Measurements from ENCODE around the gene ZBED3. TPM values are rescaled to one million over a fixed set of nuclear protein-coding genes. Genes with fewer than 3 reads are reported as not detected.

ZBED3 gene
- total RNA-seq, 1 experiment from 2014 or later = 7.8 TPM

GRCh38 chr5:77066823-77067442, 20.2 kb downstream of the ZBED3 start:
- H3T11ph ChIP-seq (ENCODE audit: low read length) = no peak overlapping the region
- Mint-ChIP-seq H3K36me3 (ENCODE audit: insufficient read depth in 1 of 3, low read depth in 3 of 3) (peaks cover 1 to 15% (median 9%) of the 10 kb centered on the region in 3 experiments; a peak in 5 of 7 replicates), H3K9me3 (no peaks in the 10 kb centered on the region), H3K4me1 (peaks cover 9 to 16% of the 10 kb centered on the region in 2 experiments), H3K27me3 (ENCODE audit: low read depth) (no peaks in the 10 kb centered on the region), H3K27ac (no peak overlapping the region), H3K4me3 (no peak overlapping the region)
- no peak overlapping the region for H3K27ac ChIP-seq (ENCODE audit: insufficient read length, low read depth, low read length)
- no peak overlapping the region for H2BK12ac ChIP-seq (ENCODE audit: insufficient read length, low read depth, low read length)
- no peak overlapping the region for H3K4ac ChIP-seq (ENCODE audit: low read depth, low read length)
- H4K20me1 ChIP-seq (ENCODE audit: control insufficient read depth, insufficient read depth, insufficient read length) = no peaks in the 10 kb centered on the region
- H3K23ac ChIP-seq (ENCODE audit: insufficient read length, low read depth, low read length) = no peak overlapping the region
- no peak for DNase-seq
- H3K27me3 ChIP-seq (ENCODE audit: insufficient read depth, low read length) = no peaks in the 10 kb centered on the region
- no CpG with 5 or more reads among the region's 1 CpG for WGBS (ENCODE audit: extremely low coverage, insufficient read length, low lambda C conversion rate)
- no peaks in the 10 kb centered on the region for H3K79me2 ChIP-seq (ENCODE audit: insufficient read depth, low read length)
- no peaks in the 10 kb centered on the region for H3K79me1 ChIP-seq (ENCODE audit: insufficient read depth, low read depth, low read length, poor library complexity, severe bottlenecking)
- no peak overlapping the region for H3K4me2 ChIP-seq (ENCODE audit: insufficient read depth, insufficient read length, low read length)
- no peak overlapping the region for H3K9ac ChIP-seq (ENCODE audit: extremely low read depth, insufficient read length, low read length)
- TF ChIP-seq CTCF (conservative IDR thresholded peaks at IDR 0.05) = no peak
- no peak overlapping the region for H4K8ac ChIP-seq (replicated peaks; ENCODE audit: insufficient read length, low read depth, low read length)
- no peaks in the 10 kb centered on the region for H3K9me3 ChIP-seq (ENCODE audit: control insufficient read depth, low read depth, low read length)
- H2BK5ac ChIP-seq (ENCODE audit: insufficient read length, low read length) = no peak overlapping the region
- H3K56ac ChIP-seq (ENCODE audit: insufficient read length, low read depth, low read length) = no peak overlapping the region
- no peak overlapping the region for H2AK5ac ChIP-seq (ENCODE audit: insufficient read length, low read length)
- no peaks in the 10 kb centered on the region for H3K23me2 ChIP-seq (ENCODE audit: insufficient read length, low read depth, low read length, poor library complexity, severe bottlenecking)
- H2BK20ac ChIP-seq (ENCODE audit: low read depth, low read length, poor library complexity, severe bottlenecking) = no peak overlapping the region
- no peak overlapping the region for H2AFZ ChIP-seq (ENCODE audit: low read length)
- H2BK120ac ChIP-seq (ENCODE audit: low read depth, low read length, poor library complexity, severe bottlenecking) = no peak overlapping the region
- no peak overlapping the region for H4K91ac ChIP-seq (ENCODE audit: insufficient read length, low read depth, low read length)
- no peak overlapping the region for H3K14ac ChIP-seq (ENCODE audit: insufficient read depth, low read length)
- H2BK15ac ChIP-seq (ENCODE audit: low read depth, low read length) = no peak overlapping the region
- no peak overlapping the region for H4K5ac ChIP-seq (ENCODE audit: insufficient read length, low read depth, low read length)
- H3K18ac ChIP-seq (ENCODE audit: insufficient read length, low read depth, low read length) = no peak overlapping the region
- no peaks in the 10 kb centered on the region for H3K4me1 ChIP-seq (ENCODE audit: insufficient read depth, low read length)
